GM23338 (cell line): ENCODE data around the gene SAMD11. TPM values are rescaled to one million over a fixed set of nuclear protein-coding genes. Genes with fewer than 3 reads are reported as not detected.

Source experiments
- ATAC-seq: fragments of 200-7000 bp; cut with Tn5 transposase; 3 replicates; pipeline ENCODE4 v1.9.1; 2020
- DNase-seq: peaks from one replicate; pipeline ENCODE4 v3.0.0-alpha.2; 2015; ENCODE audit warnings: low spot score
- H2AFZ ChIP-seq: fragments of 200-600 bp; sonication (generic); 2 replicates; pipeline ENCODE4 v1.8.0; 2016; ENCODE audit warnings: antibody characterized with exemption, mild to moderate bottlenecking, moderate library complexity
- H3F3A ChIP-seq: fragments of 200-600 bp; sonication (generic); replicated peaks from 2 replicates; pipeline ENCODE4 v1.8.0; 2017; ENCODE audit warnings: antibody characterized with exemption, mixed run types, low read depth
- H3K27ac ChIP-seq: fragments of 200-600 bp; sonication (generic); 2 replicates; pipeline ENCODE4 v1.6.1; 2016; ENCODE audit warnings: low read depth
- H3K27me3 ChIP-seq: fragments of 200-600 bp; sonication (generic); 2 replicates; pipeline ENCODE4 v1.8.0; 2016; ENCODE audit warnings: mild to moderate bottlenecking, mixed run types, moderate library complexity; ENCODE audit not compliant: insufficient read depth
- H3K36me3 ChIP-seq: fragments of 200-600 bp; sonication (generic); 2 replicates; pipeline ENCODE4 v1.8.0; 2016; ENCODE audit warnings: mild to moderate bottlenecking; ENCODE audit not compliant: insufficient read depth
- H3K4me1 ChIP-seq: fragments of 200-600 bp; sonication (generic); 2 replicates; pipeline ENCODE4 v1.8.0; 2016; ENCODE audit warnings: mild to moderate bottlenecking, moderate library complexity; ENCODE audit not compliant: insufficient read depth
- H3K4me2 ChIP-seq: fragments of 200-600 bp; sonication (generic); 2 replicates; pipeline ENCODE4 v1.7.1; 2017; ENCODE audit warnings: mixed run types
- H3K4me3 ChIP-seq: fragments of 200-600 bp; sonication (generic); 2 replicates; pipeline ENCODE4 v1.6.1; 2016; ENCODE audit warnings: mixed run types
- H3K79me2 ChIP-seq: fragments of 200-600 bp; sonication (generic); replicated peaks from 2 replicates; pipeline ENCODE4 v1.8.0; 2017; ENCODE audit warnings: mild to moderate bottlenecking; ENCODE audit not compliant: insufficient read depth
- H3K9me2 ChIP-seq: fragments of 200-600 bp; sonication (generic); 2 replicates; pipeline ENCODE4 v1.8.0; 2017; ENCODE audit not compliant: insufficient read depth
- H4K20me1 ChIP-seq: fragments of 200-600 bp; sonication (generic); replicated peaks from 2 replicates; pipeline ENCODE4 v1.8.0; 2017; ENCODE audit warnings: mild to moderate bottlenecking; ENCODE audit not compliant: insufficient read depth
- H3K27ac Mint-ChIP-seq: 2 replicates; pipeline ENCODE4 v1.8.0; 2020; ENCODE audit warnings: inconsistent platforms, mild to moderate bottlenecking, moderate library complexity, mixed read lengths
- H3K27me3 Mint-ChIP-seq: 3 replicates; pipeline ENCODE4 v1.8.0; 2022; ENCODE audit warnings: low read depth, mild to moderate bottlenecking, moderate library complexity, mixed read lengths, inconsistent platforms; ENCODE audit not compliant: insufficient read depth, poor library complexity
- H3K36me3 Mint-ChIP-seq: 3 replicates; pipeline ENCODE4 v1.8.0; 2021; ENCODE audit warnings: low read depth, mild to moderate bottlenecking, inconsistent platforms, moderate library complexity, mixed read lengths
- H3K4me1 Mint-ChIP-seq: 3 replicates; pipeline ENCODE4 v1.8.0; 2020; ENCODE audit warnings: mild to moderate bottlenecking, inconsistent platforms, mixed read lengths
- H3K4me3 Mint-ChIP-seq: 3 replicates; pipeline ENCODE4 v1.8.0; 2021; ENCODE audit warnings: moderate library complexity, mild to moderate bottlenecking, inconsistent platforms, mixed read lengths
- H3K9me3 Mint-ChIP-seq: 3 replicates; pipeline ENCODE4 v1.8.0; 2020; ENCODE audit warnings: moderate library complexity, mild to moderate bottlenecking, inconsistent platforms, mixed read lengths
- CREB1 ChIP-seq: fragments of 250-450 bp; sonication (Bioruptor Pico); IDR thresholded peaks from 2 replicates; pipeline ENCODE4 v1.5.0; 2020; ENCODE audit warnings: low read depth, mild to moderate bottlenecking, moderate library complexity
- EZH2 ChIP-seq: fragments of 200-600 bp; sonication (generic); IDR thresholded peaks from one replicate; pipeline ENCODE4 v1.8.0; 2017; ENCODE audit warnings: antibody characterized with exemption, mild to moderate bottlenecking, low read depth; ENCODE audit not compliant: unreplicated experiment
- EZH2phosphoT487 ChIP-seq: fragments of 200-600 bp; sonication (generic); IDR thresholded peaks from one replicate; pipeline ENCODE4 v1.8.1; 2018; ENCODE audit warnings: antibody characterized with exemption; ENCODE audit not compliant: unreplicated experiment
- JUNB ChIP-seq: IDR thresholded peaks from one replicate; pipeline ENCODE4 v1.6.1; 2016; ENCODE audit warnings: antibody characterized with exemption; ENCODE audit not compliant: unreplicated experiment
- NANOG ChIP-seq: IDR thresholded peaks from 2 replicates; pipeline ENCODE4 v1.6.1; 2016; ENCODE audit warnings: antibody characterized with exemption, borderline replicate concordance
- POLR2AphosphoS5 ChIP-seq: IDR thresholded peaks from 2 replicates; pipeline ENCODE4 v1.6.1; 2016; ENCODE audit warnings: antibody characterized with exemption, low read depth
- STAT1 ChIP-seq: IDR thresholded peaks from one replicate; pipeline ENCODE4 v1.6.1; 2016; ENCODE audit warnings: antibody characterized with exemption; ENCODE audit not compliant: unreplicated experiment
- ZNF114 ChIP-seq: fragments of 250-450 bp; sonication (Bioruptor Pico); IDR thresholded peaks from 2 replicates; pipeline ENCODE4 v1.5.0; 2020; ENCODE audit warnings: mild to moderate bottlenecking, moderate library complexity
- ZNF331 ChIP-seq: fragments of 250-450 bp; sonication (Bioruptor Pico); IDR thresholded peaks from 2 replicates; pipeline ENCODE4 v1.5.0; 2020; ENCODE audit warnings: low read depth, mild to moderate bottlenecking, moderate library complexity
- polyA plus RNA-seq: library from polyadenylated mRNA; unstranded; fragments of >200 nt; fragmentation: Nextera tagmentation; extraction: Ambion mirVana; gene quantifications from 2 replicates; pipeline ENCODE4 v1.2.1, GENCODE V29; 2016
- total RNA-seq: library from RNA; depleted of rRNA; stranded (reverse); fragments of >200 nt; shearing (Covaris generic); gene quantifications from 2 replicates; pipeline ENCODE4 v1.2.3, GENCODE V29; 2014
- TF ChIP-seq, protein P1 (sequence below), 2 experiments: fragments of 200-600 bp in 1 of 2; sonication (generic) in 1 of 2; conservative IDR thresholded peaks; 2 replicates each; pipeline versions ENCODE4 v1.5.1 to v1.6.1; 2016 to 2017; ENCODE audit warnings: antibody characterized with exemption in 2 of 2, low read depth in 2 of 2, mild to moderate bottlenecking in 2 of 2, moderate library complexity in 1 of 2
- TF ChIP-seq, protein P2 (sequence below): fragments of 250-450 bp; sonication (Bioruptor Pico); IDR thresholded peaks from 2 replicates; pipeline ENCODE4 v1.5.0; 2020; ENCODE audit warnings: mild to moderate bottlenecking, moderate library complexity
- TF ChIP-seq, protein P3 (sequence below): IDR thresholded peaks from one replicate; pipeline ENCODE4 v1.6.1; 2018; ENCODE audit warnings: antibody characterized with exemption; ENCODE audit not compliant: unreplicated experiment
- TF ChIP-seq, protein P4 (sequence below): IDR thresholded peaks from 2 replicates; pipeline ENCODE4 v1.6.1; 2016; ENCODE audit warnings: antibody characterized with exemption

SAMD11 gene
- total and polyA plus RNA-seq, 2 experiments from 2014 or later, result 0.14 to 0.40 TPM

DNA sequence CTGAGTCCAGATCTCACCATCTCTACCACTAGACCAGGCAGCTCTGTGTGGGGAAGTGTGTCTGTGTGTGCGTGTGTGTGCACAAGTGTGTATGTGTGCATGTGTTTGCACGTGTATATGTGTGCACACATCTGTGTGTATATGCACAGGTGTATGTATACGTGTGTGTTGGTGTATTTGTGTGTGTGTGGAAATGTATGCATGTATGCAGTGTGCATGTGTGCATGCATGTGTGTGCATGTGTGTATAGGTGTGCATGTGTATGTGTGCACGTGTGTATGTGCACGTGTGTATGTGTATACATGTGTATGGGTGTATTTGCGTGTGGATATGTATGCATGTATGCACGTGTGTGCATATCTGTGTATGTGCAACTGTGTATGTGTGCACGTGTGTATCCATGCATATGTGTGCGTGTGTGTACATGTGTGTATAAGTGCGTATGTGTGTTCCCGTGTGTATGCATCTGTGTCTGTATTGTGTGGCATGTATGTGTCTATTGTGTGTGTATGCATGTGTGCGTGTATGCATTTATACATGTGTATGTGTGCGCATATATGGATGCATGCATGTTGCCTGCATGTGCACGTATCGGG, 45.6 kb downstream of the SAMD11 start:
- peaks cover 40% of the 10 kb centered on the region for H3K27me3 ChIP-seq
- no peak overlapping the region; the same call in 2 of the 3 replicates for H3K4me3 Mint-ChIP-seq
- ATAC-seq, result no peak

More for the DNA sequence above, 45.6 kb downstream of the SAMD11 start:
- Mint-ChIP-seq H3K27ac (no peak overlapping the region), H3K27me3 (peaks cover 41% of the 10 kb centered on the region), H3K4me1 (no peaks in the 10 kb centered on the region; the same call in 2 of the 3 replicates), H3K9me3 (no peaks in the 10 kb centered on the region), H3K36me3 (peaks cover 2% of the 10 kb centered on the region; the same call in 1 of the 3 replicates)
- no peaks in the 10 kb centered on the region for H3K79me2 ChIP-seq
- 0 out of 2 replicates have a peak, but pooled peaks cover 2% of the 10 kb centered on the region for H4K20me1 ChIP-seq
- H3K4me3 ChIP-seq, result no peak overlapping the region
- H3F3A ChIP-seq, result peaks cover 7% of the 10 kb centered on the region
- H3K27ac ChIP-seq, result no peak overlapping the region
- DNase-seq, result no peak
- no peak overlapping the region for H3K4me2 ChIP-seq
- TF ChIP-seq JUNB, result no peak
- TF ChIP-seq STAT1, result no peak
- no peak for TF ChIP-seq ZNF114 (CRISPR knock-in tag)
- TF ChIP-seq ZNF331 (CRISPR knock-in tag), result no peak
- no peak for TF ChIP-seq EZH2phosphoT487
- TF ChIP-seq, protein P1, sequence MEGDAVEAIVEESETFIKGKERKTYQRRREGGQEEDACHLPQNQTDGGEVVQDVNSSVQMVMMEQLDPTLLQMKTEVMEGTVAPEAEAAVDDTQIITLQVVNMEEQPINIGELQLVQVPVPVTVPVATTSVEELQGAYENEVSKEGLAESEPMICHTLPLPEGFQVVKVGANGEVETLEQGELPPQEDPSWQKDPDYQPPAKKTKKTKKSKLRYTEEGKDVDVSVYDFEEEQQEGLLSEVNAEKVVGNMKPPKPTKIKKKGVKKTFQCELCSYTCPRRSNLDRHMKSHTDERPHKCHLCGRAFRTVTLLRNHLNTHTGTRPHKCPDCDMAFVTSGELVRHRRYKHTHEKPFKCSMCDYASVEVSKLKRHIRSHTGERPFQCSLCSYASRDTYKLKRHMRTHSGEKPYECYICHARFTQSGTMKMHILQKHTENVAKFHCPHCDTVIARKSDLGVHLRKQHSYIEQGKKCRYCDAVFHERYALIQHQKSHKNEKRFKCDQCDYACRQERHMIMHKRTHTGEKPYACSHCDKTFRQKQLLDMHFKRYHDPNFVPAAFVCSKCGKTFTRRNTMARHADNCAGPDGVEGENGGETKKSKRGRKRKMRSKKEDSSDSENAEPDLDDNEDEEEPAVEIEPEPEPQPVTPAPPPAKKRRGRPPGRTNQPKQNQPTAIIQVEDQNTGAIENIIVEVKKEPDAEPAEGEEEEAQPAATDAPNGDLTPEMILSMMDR (conservative IDR thresholded peaks at IDR 0.05; ENCODE audit: low read depth in 2 of 2), result no peak
- no peak for TF ChIP-seq NANOG
- TF ChIP-seq, protein P2, sequence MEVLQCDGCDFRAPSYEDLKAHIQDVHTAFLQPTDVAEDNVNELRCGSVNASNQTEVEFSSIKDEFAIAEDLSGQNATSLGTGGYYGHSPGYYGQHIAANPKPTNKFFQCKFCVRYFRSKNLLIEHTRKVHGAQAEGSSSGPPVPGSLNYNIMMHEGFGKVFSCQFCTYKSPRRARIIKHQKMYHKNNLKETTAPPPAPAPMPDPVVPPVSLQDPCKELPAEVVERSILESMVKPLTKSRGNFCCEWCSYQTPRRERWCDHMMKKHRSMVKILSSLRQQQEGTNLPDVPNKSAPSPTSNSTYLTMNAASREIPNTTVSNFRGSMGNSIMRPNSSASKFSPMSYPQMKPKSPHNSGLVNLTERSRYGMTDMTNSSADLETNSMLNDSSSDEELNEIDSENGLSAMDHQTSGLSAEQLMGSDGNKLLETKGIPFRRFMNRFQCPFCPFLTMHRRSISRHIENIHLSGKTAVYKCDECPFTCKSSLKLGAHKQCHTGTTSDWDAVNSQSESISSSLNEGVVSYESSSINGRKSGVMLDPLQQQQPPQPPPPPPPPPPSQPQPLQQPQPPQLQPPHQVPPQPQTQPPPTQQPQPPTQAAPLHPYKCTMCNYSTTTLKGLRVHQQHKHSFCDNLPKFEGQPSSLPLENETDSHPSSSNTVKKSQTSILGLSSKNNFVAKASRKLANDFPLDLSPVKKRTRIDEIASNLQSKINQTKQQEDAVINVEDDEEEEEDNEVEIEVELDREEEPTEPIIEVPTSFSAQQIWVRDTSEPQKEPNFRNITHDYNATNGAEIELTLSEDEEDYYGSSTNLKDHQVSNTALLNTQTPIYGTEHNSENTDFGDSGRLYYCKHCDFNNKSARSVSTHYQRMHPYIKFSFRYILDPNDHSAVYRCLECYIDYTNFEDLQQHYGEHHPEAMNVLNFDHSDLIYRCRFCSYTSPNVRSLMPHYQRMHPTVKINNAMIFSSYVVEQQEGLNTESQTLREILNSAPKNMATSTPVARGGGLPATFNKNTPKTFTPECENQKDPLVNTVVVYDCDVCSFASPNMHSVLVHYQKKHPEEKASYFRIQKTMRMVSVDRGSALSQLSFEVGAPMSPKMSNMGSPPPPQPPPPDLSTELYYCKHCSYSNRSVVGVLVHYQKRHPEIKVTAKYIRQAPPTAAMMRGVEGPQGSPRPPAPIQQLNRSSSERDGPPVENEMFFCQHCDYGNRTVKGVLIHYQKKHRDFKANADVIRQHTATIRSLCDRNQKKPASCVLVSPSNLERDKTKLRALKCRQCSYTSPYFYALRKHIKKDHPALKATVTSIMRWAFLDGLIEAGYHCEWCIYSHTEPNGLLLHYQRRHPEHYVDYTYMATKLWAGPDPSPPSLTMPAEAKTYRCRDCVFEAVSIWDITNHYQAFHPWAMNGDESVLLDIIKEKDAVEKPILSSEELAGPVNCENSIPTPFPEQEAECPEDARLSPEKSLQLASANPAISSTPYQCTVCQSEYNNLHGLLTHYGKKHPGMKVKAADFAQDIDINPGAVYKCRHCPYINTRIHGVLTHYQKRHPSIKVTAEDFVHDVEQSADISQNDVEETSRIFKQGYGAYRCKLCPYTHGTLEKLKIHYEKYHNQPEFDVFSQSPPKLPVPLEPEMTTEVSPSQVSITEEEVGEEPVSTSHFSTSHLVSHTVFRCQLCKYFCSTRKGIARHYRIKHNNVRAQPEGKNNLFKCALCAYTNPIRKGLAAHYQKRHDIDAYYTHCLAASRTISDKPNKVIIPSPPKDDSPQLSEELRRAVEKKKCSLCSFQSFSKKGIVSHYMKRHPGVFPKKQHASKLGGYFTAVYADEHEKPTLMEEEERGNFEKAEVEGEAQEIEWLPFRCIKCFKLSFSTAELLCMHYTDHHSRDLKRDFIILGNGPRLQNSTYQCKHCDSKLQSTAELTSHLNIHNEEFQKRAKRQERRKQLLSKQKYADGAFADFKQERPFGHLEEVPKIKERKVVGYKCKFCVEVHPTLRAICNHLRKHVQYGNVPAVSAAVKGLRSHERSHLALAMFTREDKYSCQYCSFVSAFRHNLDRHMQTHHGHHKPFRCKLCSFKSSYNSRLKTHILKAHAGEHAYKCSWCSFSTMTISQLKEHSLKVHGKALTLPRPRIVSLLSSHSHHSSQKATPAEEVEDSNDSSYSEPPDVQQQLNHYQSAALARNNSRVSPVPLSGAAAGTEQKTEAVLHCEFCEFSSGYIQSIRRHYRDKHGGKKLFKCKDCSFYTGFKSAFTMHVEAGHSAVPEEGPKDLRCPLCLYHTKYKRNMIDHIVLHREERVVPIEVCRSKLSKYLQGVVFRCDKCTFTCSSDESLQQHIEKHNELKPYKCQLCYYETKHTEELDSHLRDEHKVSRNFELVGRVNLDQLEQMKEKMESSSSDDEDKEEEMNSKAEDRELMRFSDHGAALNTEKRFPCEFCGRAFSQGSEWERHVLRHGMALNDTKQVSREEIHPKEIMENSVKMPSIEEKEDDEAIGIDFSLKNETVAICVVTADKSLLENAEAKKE (CRISPR knock-in tag), result no peak
- TF ChIP-seq CREB1 (CRISPR knock-in tag), result no peak
- TF ChIP-seq, protein P3, sequence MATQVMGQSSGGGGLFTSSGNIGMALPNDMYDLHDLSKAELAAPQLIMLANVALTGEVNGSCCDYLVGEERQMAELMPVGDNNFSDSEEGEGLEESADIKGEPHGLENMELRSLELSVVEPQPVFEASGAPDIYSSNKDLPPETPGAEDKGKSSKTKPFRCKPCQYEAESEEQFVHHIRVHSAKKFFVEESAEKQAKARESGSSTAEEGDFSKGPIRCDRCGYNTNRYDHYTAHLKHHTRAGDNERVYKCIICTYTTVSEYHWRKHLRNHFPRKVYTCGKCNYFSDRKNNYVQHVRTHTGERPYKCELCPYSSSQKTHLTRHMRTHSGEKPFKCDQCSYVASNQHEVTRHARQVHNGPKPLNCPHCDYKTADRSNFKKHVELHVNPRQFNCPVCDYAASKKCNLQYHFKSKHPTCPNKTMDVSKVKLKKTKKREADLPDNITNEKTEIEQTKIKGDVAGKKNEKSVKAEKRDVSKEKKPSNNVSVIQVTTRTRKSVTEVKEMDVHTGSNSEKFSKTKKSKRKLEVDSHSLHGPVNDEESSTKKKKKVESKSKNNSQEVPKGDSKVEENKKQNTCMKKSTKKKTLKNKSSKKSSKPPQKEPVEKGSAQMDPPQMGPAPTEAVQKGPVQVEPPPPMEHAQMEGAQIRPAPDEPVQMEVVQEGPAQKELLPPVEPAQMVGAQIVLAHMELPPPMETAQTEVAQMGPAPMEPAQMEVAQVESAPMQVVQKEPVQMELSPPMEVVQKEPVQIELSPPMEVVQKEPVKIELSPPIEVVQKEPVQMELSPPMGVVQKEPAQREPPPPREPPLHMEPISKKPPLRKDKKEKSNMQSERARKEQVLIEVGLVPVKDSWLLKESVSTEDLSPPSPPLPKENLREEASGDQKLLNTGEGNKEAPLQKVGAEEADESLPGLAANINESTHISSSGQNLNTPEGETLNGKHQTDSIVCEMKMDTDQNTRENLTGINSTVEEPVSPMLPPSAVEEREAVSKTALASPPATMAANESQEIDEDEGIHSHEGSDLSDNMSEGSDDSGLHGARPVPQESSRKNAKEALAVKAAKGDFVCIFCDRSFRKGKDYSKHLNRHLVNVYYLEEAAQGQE, result no peak
- TF ChIP-seq EZH2, result no peak
- TF ChIP-seq, protein P4, sequence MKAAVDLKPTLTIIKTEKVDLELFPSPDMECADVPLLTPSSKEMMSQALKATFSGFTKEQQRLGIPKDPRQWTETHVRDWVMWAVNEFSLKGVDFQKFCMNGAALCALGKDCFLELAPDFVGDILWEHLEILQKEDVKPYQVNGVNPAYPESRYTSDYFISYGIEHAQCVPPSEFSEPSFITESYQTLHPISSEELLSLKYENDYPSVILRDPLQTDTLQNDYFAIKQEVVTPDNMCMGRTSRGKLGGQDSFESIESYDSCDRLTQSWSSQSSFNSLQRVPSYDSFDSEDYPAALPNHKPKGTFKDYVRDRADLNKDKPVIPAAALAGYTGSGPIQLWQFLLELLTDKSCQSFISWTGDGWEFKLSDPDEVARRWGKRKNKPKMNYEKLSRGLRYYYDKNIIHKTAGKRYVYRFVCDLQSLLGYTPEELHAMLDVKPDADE, result no peak
- no peak for TF ChIP-seq POLR2AphosphoS5
- no peak overlapping the region for H2AFZ ChIP-seq
- no peaks in the 10 kb centered on the region for H3K36me3 ChIP-seq
- H3K4me1 ChIP-seq, result no peaks in the 10 kb centered on the region; the same call in 1 of the 2 replicates
- no peaks in the 10 kb centered on the region for H3K9me2 ChIP-seq
